ENCODE data around the gene TMEM201.

GRCh38 chr1:9595156-9595967 lies 6.7 kb downstream of the TMEM201 start:
- no peak for TF ChIP-seq CTCF (IDR thresholded peaks at IDR 0.05)
- no peak for TF ChIP-seq EZH2 (IDR thresholded peaks at IDR 0.05)
- TF ChIP-seq EZH2phosphoT487 (IDR thresholded peaks at IDR 0.05), result no peak
